Dedifferentiated amniotic fluid mesenchymal stem cell (primary cell): ENCODE results near the gene MRGPRD.
A peak's percentile ranks its signal among the peaks of the same experiment; 100 is the strongest.

Experiments used
- DNase-seq: peaks from one replicate; pipeline ENCODE4 v3.0.0-alpha.2; 2016; ENCODE audit errors: extremely low spot score

Gene MRGPRD

GRCh38 chr11:68947151-68947550, 33.6 kb downstream of the MRGPRD start:
- DNase-seq, result no peak

DNA sequence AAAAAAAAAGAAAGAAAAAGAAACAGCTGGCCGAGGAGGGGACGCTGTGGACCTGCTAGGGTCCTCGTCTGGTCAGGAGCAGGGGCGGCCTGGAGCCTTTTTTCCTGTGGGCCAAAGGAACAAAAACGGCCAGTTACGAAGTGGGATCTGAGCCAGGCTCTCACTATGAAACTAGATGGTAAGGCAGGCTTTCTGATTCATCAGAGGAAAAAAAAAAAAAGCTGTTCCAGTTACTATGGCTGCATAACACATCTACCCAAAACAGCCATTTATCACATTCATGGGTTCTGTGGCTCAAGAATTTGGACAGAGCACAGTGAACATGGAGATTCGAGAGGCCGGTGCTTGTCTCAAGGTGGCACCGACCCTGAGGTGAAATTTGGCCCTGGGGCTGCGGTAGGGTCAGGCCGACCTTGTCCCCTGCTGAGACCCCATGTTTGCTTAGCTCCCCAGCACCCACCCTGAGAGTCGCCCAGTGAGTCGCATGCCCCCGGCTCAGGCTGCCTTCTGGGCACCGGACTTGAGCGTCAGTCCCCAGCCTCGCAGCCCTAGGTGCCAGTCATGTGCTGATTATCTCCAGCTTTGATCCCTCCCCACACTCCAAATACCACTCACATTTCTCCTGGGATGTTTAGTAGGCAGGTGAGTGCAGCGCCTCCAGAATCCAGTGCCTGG, 34.2 kb downstream of the MRGPRD start:
- DNase-seq, result peak; percentile 74

- no peak for DNase-seq
These were observed 38.0 kb downstream of the MRGPRD start for GRCh38 chr11:68942751-68943271.

GRCh38 chr11:68942095-68942620, 38.6 kb downstream of the MRGPRD start:
- DNase-seq, result no peak

DNA sequence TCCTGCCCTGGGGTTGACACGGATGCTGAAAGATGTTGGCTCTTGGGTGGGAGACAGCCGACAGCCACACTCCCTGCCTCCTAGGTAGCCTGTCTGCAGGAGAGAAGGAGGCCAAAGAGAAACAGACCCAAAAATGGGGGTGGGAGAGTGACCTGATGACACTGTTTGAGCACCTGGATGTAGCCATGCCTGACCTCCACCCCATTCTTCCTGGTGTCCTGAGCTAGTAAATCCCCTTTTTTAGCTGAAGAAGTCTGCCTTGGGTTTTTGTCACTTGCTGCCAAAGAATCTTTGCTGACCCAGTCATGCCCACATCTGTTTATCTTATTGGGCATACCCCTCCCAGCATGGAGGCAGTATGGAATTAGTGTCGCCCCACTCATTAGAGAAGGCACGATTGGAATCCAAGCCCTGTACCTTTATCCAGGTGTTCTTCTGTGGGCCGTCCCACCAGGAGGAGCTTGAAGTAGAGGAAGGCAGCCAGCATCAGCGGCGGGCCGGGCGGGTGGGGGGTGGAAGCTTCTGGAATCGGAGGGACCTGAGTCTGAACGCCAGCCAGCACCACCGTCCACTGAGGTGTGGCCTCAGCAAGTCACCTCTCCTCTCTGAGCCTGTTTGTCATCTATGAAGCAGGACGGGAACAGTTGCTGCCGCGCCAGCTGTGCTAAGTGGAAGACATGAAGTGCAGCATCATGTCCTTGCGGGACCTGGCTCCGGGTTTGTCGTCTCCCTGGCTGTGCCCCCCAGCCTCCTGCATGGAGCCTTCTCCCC, 39.3 kb downstream of the MRGPRD start:
- no peak for DNase-seq

GRCh38 chr11:68940651-68941323, 40.0 kb downstream of the MRGPRD start:
- no peak for DNase-seq

- no peak for DNase-seq
These were observed 40.9 kb downstream of the MRGPRD start for GRCh38 chr11:68939583-68940555.

- DNase-seq, result no peak
These were observed 41.8 kb downstream of the MRGPRD start for GRCh38 chr11:68938816-68939582.

GRCh38 chr11:68938088-68938487, 42.7 kb downstream of the MRGPRD start:
- DNase-seq, result no peak

- no peak for DNase-seq
These were observed 43.8 kb downstream of the MRGPRD start for GRCh38 chr11:68936676-68937620.

- DNase-seq, result no peak
These were observed 44.5 kb downstream of the MRGPRD start for GRCh38 chr11:68936358-68936636.

DNA sequence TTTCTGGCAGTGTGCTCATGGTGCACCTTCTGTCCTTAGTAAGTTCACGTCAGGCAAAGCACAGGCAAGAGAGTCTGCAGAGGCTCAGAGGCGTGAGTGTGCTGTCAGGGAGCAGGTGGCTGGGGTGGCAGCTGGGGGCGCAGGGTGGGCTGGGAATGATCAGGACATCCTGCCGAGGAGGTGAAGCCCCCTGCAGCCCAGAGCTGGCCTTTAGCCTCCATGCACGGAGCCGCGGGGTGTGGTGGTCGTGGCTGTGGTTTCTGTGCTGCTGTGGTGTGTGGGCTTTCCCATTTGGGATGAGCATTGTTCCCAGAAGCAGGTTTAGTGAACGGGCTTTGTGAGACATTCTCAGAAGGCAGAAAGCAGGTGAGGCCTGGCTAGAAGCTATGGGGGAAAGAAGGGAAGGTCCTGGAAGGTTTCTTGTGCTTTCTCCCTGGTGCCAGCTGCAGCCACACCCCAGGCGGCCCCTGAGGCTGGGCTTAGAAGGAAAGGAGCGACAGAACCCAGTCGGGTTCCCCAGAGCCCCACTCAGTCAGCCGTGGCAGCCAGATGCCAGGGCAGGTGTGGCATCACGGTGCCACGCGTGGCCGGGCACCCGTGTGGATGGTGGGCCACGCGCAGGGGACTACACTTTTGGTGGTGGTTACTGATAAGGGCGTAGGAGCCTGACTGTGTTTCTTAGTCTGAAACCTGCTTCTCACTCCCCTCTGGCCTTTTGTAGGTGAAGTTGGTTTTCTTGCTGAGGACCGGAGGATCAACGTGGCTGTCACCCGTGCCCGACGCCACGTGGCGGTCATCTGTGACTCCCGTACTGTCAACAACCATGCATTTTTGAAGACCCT, 45.0 kb downstream of the MRGPRD start:
- DNase-seq, result no peak

DNA sequence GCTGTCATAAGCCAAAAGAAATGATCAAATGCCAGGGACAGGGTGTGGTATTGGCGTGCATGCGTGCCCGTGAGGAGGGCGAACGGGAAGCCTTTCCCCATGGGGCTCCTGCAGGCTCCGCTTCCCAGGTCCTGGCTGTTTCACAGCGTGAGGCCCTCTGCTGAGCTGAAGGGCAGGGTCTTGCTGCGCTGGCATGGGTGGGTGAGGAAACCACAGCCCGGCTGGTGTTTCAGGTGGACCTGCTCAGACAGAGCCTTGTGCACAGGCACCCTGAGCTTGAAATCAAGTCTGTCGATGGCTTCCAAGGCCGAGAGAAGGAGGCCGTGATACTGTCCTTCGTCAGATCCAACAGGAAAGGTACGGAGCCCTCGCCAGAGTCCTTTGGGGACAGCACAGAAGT, 45.7 kb downstream of the MRGPRD start:
- DNase-seq, result no peak

- no peak for DNase-seq
These were observed 46.1 kb downstream of the MRGPRD start for GRCh38 chr11:68934666-68935065.

DNA sequence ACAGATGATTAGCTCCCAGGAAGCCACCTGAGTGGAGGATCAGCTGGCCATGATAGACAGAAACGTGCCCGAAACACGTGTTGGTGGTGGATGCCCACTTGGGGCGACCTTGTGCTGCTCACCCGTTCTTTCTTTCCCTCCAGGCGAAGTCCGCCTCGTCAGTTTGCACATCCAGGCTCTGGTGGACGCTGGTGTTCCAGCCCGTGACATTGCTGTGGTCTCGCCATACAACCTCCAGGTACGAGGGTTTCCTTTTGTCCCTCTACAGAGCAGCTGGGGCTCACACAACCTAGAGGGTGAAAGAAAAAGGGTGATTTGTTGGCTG, 46.5 kb downstream of the MRGPRD start:
- DNase-seq, result no peak

DNA sequence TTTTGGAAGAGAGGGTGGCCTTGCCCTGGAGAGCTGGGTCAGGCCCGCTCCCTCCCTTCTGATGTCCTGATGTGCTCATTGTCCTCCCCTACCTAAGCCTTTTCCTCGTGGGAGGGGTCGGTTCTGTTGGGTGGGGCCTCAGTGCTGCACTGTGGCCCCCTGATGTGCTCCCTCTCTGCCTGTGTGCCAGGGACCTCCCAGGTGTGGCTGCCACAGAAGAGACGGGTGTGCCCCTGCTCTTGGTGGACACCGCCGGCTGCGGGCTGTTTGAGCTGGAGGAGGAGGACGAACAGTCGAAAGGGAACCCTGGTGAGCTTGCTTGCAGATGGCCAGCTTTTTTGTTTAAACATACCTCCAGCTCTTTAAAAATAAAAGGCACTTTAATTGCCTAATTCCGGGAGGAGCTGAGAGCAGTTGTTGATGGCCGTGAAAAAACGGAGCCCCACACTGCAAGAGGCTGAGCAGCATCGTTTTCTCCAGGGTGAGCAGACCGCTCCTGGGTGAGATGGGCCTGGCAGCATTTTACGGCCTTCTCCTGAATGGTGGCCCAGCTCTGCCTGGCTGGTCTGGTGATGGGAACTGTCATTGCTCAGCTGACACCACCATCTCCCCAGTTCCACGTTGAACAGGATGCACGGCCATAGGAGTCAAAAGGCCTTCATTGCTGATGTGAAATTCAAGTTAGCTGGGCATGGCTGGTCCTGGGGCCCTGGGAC, 47.0 kb downstream of the MRGPRD start:
- no peak for DNase-seq

- DNase-seq, result no peak
These were observed 47.7 kb downstream of the MRGPRD start for GRCh38 chr11:68932933-68933577.

DNA sequence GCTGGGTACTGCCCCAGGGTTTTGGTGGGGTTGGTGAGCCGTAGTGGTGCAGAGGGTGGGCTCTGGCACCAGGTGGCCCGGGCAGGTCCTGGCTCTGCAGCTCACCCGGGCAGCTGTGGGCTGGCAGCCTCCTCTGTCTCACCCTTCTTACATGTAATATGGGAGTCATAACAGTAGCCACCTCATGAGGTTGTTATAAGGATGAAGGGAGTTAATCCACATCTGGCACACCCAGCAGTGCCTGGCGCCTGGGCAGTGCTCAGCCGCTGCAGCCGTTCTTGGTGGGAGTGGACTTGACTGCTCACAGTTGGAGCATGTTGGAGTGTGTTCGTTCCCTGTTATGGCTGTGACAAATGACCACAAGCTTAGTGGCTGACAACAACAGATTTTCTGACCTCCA, 48.4 kb downstream of the MRGPRD start:
- DNase-seq, result no peak
